ENCODE results near the gene NKAPL. TPM values are rescaled to one million over a fixed set of nuclear protein-coding genes. Genes with fewer than 3 reads are reported as not detected.

Gene NKAPL
- total and polyA plus RNA-seq, 2 of the 8 experiments (the other 6 are each of a cell fraction or from before 2014, with no cell fraction given), result 0.08 TPM; not detected in 1

- TF ChIP-seq CHD7 (IDR thresholded peaks at IDR 0.05; ENCODE audit: insufficient replicate concordance, low read length) (no peak), CTBP2 (IDR thresholded peaks at IDR 0.05; ENCODE audit: borderline replicate concordance, insufficient read depth, insufficient read length, low read length) (no peak), SAP30 (IDR thresholded peaks at IDR 0.05; ENCODE audit: insufficient read depth, insufficient replicate concordance, low read length) (no peak), CBX5 (IDR thresholded peaks at IDR 0.05; ENCODE audit: low read depth, low read length) (no peak)
Measured at GRCh38 chr6:28267695-28268059, 8.6 kb downstream of the NKAPL start (continued).

All from H1 (cell line).